GM18907 (cell line): Measurements from ENCODE around the gene WFDC11.

Experiments used
- ATAC-seq: cut with Tn5 transposase; IDR thresholded peaks from one replicate; pipeline ENCODE4 v1.9.1; 2021; ENCODE audit warnings: mild to moderate bottlenecking, moderate library complexity; ENCODE audit not compliant: unreplicated experiment

Gene WFDC11

GRCh38 chr20:45629496-45630100, 40.4 kb downstream of the WFDC11 start, which contains the start of gene WFDC10A:
WFDC10A (plus strand) TSS chr20:45629739; CDS start chr20:45629814, 75 bp downstream.
- peak; percentile 55 for ATAC-seq

DNA sequence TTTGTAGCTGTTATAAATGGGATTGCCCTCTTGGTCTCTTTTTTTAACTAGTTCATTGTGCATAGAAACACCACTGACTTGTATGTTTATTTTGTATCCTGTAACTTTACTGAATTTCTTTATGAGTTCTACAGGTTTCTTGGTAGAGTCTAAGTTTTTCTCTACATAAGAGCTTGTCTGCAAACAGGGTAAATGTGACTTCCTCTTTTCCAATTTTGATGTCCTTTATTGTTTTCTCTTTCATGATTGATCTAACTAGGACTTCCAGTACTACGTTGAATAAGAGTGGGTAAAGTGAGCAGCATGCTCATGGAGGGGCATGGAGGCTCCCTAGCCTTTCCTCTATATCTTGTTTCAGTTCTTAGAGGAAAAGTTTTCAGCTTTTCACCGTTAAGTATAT, 43.5 kb downstream of the WFDC11 start:
- no peak for ATAC-seq

DNA sequence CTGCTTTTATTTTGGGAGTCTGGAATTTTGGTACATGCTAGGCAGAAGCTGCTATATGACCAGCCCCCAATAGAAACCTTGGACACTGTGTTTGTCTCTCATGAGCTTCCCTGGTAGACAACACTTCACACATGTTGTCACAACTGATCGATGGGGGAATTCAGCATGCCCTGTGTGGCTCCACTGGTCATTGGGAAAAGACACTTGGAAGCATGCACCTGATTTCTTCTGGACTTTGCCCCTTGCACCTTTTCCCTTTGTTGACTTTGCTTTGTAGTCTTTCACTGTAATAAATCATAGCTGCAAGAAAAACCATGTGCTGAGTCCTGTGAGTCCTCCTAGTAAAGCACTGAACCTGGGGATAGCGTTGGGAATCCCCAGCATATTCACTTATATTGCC, 48.4 kb downstream of the WFDC11 start:
- ATAC-seq, result no peak

DNA sequence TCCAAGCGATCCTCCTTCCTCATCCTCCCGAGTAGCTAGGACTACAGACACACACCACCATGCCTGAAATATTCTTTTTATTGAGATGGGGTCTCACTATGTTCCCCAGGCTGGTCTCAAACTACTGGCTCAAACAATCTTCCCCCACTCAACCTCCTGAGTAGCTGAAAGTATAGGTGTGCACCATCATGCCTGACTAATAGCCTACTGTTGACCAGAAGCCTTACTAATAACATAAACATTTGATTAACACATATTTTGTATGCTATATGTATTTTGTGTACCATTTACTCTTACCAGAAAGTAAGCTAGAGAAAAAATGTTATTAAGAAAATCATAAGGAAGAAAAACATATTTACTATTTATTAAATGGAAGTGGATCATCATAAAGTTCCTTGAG, 52.4 kb downstream of the WFDC11 start:
- ATAC-seq, result no peak

DNA sequence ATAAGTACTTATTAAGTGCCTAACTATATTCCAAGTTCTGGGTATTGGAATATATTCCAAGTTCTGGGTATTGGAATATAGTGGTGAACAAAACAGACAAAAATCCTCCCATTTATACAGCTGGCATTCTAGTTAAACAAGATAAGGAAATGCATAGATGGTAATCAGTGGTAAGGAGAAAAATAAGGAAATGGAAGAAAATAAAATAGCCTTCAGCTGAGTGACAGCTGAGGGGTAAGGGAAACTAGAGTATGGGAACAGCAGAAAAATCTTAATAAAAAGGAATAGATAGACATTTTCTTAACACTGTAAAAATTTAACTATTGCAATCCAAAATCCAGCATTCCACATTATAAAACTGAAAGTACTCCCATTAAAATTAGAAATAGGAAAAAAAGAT, 57.7 kb downstream of the WFDC11 start:
- no peak for ATAC-seq

GRCh38 chr20:45611054-45611453, 59.0 kb downstream of the WFDC11 start:
- no peak for ATAC-seq

DNA sequence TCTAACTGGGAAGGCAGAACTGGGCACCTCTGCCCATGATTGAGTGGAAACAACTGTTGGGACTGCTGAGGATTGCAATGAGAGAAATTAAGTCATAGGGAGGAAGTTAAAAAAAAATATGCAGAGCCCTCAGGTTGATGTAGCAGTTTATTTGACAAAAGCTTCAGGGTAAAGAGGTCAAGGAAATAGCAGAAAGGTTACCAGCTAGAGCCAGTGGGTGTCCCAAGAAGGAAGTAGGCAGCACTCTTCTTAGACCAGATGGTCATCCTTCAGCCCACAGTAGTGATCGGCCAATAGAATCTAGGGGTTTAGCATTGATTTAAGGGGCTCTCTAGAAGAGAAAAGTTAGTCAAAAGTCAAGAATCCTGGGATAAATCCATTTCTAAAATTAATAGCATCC, 62.2 kb downstream of the WFDC11 start:
- no peak for ATAC-seq
